Neural crest cell (in vitro differentiated cells): ENCODE measurements around the gene ZNF423. TPM values are rescaled to one million over a fixed set of nuclear protein-coding genes. Genes with fewer than 3 reads are reported as not detected.
A peak's percentile ranks its signal among the peaks of the same experiment; 100 is the strongest.
"Not testable (repeated sequence)": the region's sequence is repeated elsewhere in the genome, so short reads cannot be mapped to it uniquely, and the experiment has no call there.

ENCODE experiments used
- DNase-seq: peaks from one replicate; pipeline ENCODE4 v3.0.0; 2021; ENCODE audit warnings: low read depth, mixed read lengths, low spot score
- H3K27ac Mint-ChIP-seq: one replicate; pipeline ENCODE4 v1.8.0; 2021; ENCODE audit warnings: mild to moderate bottlenecking, mixed read lengths; ENCODE audit not compliant: unreplicated experiment
- H3K27me3 Mint-ChIP-seq: 2 replicates; pipeline ENCODE4 v1.8.0; 2021; ENCODE audit warnings: low read depth, mild to moderate bottlenecking, mixed read lengths
- H3K36me3 Mint-ChIP-seq: 2 replicates; pipeline ENCODE4 v1.8.0; 2021; ENCODE audit warnings: low read depth, mild to moderate bottlenecking, mixed read lengths
- H3K4me1 Mint-ChIP-seq: 2 replicates; pipeline ENCODE4 v1.8.0; 2021; ENCODE audit warnings: mixed read lengths
- H3K4me3 Mint-ChIP-seq: one replicate; pipeline ENCODE4 v1.8.0; 2021; ENCODE audit warnings: mild to moderate bottlenecking, mixed read lengths
- H3K9me3 Mint-ChIP-seq: 2 replicates; pipeline ENCODE4 v1.8.0; 2021; ENCODE audit warnings: mixed read lengths
- total RNA-seq: library from RNA; stranded (reverse); gene quantifications from 2 replicates; pipeline ENCODE4 v1.2.1, GENCODE V29; 2021
- TF ChIP-seq, protein P1 (sequence below): fragments of 200-600 bp; sonication (generic); conservative IDR thresholded peaks from 2 replicates; pipeline ENCODE4 v1.5.0; 2021; ENCODE audit warnings: antibody characterized with exemption, mild to moderate bottlenecking

ZNF423 gene
- total RNA-seq, 1 donor from 2014 or later, result 55.4 TPM

GRCh38 chr16:49875806-49876715 lies 20.1 kb upstream of the ZNF423 start:
- Mint-ChIP-seq H3K36me3 (no peaks in the 10 kb centered on the region), H3K27ac (no peak overlapping the region), H3K9me3 (no peaks in the 10 kb centered on the region), H3K27me3 (peaks cover 4% of the 10 kb centered on the region), H3K4me1 (peaks cover 15% of the 10 kb centered on the region), H3K4me3 (peak overlapping the region; percentile 44)
- no peak for DNase-seq
- TF ChIP-seq, protein P1, sequence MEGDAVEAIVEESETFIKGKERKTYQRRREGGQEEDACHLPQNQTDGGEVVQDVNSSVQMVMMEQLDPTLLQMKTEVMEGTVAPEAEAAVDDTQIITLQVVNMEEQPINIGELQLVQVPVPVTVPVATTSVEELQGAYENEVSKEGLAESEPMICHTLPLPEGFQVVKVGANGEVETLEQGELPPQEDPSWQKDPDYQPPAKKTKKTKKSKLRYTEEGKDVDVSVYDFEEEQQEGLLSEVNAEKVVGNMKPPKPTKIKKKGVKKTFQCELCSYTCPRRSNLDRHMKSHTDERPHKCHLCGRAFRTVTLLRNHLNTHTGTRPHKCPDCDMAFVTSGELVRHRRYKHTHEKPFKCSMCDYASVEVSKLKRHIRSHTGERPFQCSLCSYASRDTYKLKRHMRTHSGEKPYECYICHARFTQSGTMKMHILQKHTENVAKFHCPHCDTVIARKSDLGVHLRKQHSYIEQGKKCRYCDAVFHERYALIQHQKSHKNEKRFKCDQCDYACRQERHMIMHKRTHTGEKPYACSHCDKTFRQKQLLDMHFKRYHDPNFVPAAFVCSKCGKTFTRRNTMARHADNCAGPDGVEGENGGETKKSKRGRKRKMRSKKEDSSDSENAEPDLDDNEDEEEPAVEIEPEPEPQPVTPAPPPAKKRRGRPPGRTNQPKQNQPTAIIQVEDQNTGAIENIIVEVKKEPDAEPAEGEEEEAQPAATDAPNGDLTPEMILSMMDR, result no peak

GRCh38 chr16:49874613-49875237 lies 18.8 kb upstream of the ZNF423 start:
- no peak overlapping the region for H3K4me3 Mint-ChIP-seq
- H3K27me3 Mint-ChIP-seq, result peaks cover 4% of the 10 kb centered on the region
- TF ChIP-seq, protein P1, result no peak

DNA sequence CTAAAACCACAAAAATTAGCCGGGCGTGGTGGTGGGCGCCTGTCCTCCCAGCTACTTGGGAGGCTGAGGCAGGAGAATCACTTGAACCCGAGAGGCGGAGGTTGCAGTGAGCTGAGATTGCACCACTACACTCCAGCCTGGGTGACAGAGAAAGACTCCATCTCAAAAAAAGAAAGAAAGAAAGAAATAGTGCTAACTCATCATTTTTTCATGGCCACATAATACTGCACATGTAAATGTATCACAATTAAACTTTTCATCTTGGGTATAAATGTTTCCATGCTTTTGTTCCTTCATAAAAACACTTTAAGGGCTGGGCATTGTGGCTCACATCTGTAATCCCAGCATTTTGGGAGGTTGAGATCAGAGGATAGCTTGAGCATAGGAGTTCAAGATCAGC lies 15.9 kb upstream of the ZNF423 start:
- H3K27ac Mint-ChIP-seq, H3K36me3 Mint-ChIP-seq, H3K27me3 Mint-ChIP-seq, H3K9me3 Mint-ChIP-seq, H3K4me3 Mint-ChIP-seq, DNase-seq: not testable (repeated sequence)
- peaks cover 39% of the 10 kb centered on the region for H3K4me1 Mint-ChIP-seq

More at GRCh38 chr16:49874613-49875237, 18.8 kb upstream of the ZNF423 start:
- Mint-ChIP-seq H3K27ac (no peak overlapping the region), H3K4me1 (peaks cover 15% of the 10 kb centered on the region), H3K9me3 (no peaks in the 10 kb centered on the region), H3K36me3 (no peaks in the 10 kb centered on the region)
- DNase-seq, result no peak

DNA sequence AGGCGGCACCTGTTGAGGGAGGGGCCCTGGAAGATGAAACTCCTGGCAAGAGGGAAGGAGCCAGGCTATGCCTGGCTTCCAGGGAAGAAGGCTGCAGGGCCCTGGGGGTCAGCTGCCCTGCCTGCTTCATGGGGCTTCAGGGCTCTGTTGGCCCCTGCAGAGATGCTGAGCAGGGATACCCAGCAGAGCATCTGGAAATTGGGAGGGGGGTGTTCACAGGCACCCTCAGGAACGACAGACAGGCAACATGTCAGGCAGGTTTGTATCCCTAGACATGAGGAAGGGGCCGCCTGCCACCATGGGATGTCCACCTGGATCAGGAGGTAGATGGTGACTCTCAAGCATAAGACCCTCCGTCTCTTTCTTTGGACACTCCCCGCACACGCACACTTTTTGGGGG lies 13.8 kb upstream of the ZNF423 start:
- peaks cover 4% of the 10 kb centered on the region for H3K27me3 Mint-ChIP-seq
- DNase-seq, result no peak
- no peak overlapping the region for H3K4me3 Mint-ChIP-seq
- no peaks in the 10 kb centered on the region for H3K9me3 Mint-ChIP-seq
- peaks cover 35% of the 10 kb centered on the region for H3K4me1 Mint-ChIP-seq
- H3K36me3 Mint-ChIP-seq, result no peaks in the 10 kb centered on the region
- TF ChIP-seq, protein P1, result no peak
- no peak overlapping the region for H3K27ac Mint-ChIP-seq

DNA sequence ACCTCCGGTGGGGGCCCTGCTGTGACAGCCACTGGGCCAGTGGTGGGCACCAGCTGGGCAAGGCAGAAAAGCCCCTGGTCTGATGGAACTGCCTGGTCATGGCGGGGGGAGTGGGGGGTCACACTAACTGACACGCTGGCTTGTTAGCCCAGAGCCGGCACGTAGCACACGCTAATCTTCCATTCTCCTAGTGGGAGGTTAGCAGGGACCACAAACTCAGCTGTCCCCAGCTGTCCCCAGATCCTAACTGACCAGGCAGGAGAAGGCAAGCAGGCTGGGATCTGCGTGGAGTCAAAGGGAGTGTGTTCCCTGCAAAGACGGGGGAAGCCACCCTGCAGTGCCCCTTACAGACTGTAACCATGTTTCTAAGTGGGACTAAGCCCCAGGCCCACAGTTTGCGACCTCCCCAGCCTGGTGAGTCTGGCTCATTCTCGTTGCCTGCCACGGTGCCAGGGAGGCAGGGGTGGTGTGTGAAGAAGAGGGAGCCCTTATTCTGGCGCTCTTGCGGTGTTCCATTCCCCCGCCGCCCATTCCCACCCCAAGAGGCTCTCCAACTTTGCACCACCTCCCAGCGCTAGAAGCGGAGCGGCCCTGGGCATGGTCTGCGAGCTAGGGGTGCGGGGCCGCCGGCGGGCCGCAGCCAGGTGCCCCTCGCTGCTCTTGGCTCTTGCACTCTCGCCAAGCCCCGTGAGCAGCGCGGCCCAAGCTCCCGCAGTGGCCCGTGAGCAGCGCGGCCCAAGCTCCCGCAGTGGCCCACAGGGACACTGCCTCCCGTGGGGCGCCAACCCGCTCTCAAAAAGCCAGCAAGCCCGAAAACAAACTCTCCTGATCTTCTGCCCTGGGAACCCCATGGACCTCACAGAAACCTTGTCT lies 12.1 kb upstream of the ZNF423 start:
- Mint-ChIP-seq H3K36me3 (no peaks in the 10 kb centered on the region), H3K4me3 (peak overlapping the region; percentile 23), H3K27ac (peak overlapping the region; percentile 50), H3K27me3 (peaks cover 1% of the 10 kb centered on the region), H3K9me3 (no peaks in the 10 kb centered on the region), H3K4me1 (peaks cover 36% of the 10 kb centered on the region)
- DNase-seq, result no peak
- TF ChIP-seq, protein P1, result no peak
